ENCODE results near the gene PRRG4.
A peak's percentile ranks its signal among the peaks of the same experiment; 100 is the strongest.
"Not testable (repeated sequence)": the region's sequence is repeated elsewhere in the genome, so short reads cannot be mapped to it uniquely, and the experiment has no call there.

Gene PRRG4

DNA sequence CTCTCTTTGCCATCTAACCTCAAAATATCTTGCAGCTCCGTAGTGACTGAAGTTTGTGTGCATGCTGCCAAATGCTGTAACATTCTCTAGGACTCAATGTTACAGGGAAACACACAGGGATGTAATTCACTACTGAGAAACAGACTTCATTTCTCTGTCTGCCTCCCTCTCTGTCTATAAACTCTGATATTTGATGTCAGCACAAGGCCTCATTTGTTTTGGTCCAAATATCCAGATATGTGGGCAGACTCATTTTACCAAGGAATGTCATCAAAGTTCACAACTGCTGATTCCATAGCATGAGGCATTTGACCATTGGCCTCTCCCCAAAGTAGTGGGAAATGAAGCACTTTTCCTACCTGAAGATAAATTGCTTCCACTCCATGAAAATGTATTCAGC lies 2.5 kb upstream of the PRRG4 start:
- in situ Hi-C loops (cut with MboI; ENCODE audit: low pct_unique_long_range_greater_than_20kb, low sequenced_read_pairs), result no loop called here
- no peak for DNase-seq

DNA sequence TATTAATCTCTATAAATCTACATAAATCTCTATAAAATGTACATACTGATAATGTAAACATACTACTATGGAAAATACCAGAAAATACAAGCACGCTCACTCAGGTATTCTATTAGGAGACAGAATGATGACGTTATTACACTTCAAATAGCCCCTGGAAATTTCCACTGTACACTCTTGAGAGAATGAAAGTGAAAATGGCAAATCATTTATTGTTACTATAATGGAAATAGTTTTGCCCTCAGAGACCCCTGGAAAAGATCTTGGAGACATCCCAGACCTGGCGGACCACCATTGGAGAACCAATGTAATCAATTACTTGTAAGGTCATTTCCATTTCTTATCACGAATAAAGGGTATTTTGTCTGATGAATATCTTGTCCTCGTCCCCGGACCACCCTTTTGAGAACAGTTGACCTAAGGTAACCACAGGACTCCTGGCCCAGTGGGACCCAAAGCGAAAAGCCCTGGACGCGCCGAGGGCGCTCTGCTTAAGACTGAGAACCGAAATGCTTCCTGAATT lies 509 bp upstream of the PRRG4 start:
- in situ Hi-C loops (cut with MboI; ENCODE audit: low pct_unique_long_range_greater_than_20kb, low sequenced_read_pairs), result no loop called here

DNA sequence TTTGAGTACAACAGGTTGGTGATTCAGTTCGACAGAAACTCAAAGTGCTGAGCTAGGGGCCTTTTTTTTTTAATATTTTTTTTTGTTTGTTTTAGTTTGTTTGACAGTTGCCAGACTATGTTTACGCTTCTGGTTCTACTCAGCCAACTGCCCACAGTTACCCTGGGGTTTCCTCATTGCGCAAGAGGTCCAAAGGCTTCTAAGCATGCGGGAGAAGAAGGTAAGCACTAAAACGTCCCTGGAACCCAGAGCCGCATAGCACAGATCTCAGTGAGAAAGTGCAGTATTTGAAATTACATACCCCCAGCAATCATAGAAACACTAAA lies 649 bp downstream of the PRRG4 start:
- in situ Hi-C loops (cut with MboI; ENCODE audit: low pct_unique_long_range_greater_than_20kb, low sequenced_read_pairs), result no loop called here
- peak; percentile 73 for DNase-seq

More for the DNA sequence above, 509 bp upstream of the PRRG4 start:
- DNase-seq, result no peak

DNA sequence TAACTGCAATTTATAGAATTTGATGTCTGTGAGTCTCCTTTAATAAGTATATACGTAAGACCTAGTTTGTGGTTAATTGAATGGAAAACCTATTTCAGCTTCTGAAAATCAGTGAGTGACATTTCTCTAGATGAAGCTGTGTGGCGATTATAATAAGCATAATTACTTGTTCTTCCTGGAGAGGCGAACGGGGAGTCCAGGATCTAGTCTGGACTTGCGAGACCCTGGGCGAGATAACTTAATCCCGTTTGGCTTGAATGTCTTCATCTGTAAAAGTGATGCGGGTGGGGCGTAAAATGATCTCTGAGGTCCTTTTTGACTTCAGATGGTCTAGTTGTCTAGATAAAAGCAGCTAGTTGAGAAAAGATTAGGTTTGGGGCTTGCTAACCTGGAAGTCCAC lies 1.1 kb downstream of the PRRG4 start:
- in situ Hi-C loops (cut with MboI; ENCODE audit: low pct_unique_long_range_greater_than_20kb, low sequenced_read_pairs), result no loop called here
- no peak for DNase-seq

DNA sequence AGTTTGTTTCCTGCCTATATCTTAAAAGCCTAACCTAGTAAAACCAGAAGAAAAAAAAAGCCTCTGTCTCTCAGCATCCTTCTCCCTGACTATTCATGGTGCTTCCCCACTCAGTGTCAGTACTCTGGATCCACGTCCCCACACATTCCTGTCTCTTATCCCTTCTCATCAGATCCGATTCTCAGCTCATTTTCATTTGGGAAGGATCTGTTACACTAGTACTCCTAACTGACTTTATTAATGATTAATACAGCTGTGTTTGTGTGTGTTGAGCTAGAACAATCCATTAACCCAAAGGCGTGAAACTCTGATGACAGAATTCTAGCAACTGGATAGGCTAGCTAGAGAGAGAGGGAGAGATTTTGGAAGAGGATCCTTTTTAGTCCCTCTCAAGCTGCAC lies 1.5 kb downstream of the PRRG4 start:
- in situ Hi-C loops (cut with MboI; ENCODE audit: low pct_unique_long_range_greater_than_20kb, low sequenced_read_pairs), result no loop called here
- no peak for DNase-seq

DNA sequence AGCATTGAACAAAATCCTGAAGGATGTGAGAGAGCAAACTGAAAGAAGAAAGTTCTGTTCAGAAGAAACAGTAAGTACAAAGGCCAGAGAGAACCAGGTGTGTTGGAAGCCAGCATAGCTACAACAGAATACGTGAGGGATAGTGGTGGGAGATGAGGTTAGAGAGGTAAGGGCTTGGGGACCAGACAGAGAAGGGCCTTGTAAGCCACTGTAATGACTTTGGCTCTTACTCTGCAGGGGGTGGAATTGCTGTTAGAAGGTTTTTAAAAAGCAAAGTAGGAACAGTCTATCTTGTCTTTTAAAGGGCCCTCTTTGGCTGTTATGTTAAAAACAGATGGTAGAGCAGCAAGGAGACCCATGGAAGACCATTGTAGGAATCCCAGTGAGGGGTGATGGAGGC lies 4.2 kb downstream of the PRRG4 start:
- in situ Hi-C loops (cut with MboI; ENCODE audit: low pct_unique_long_range_greater_than_20kb, low sequenced_read_pairs), result no loop called here
- no peak for DNase-seq

DNA sequence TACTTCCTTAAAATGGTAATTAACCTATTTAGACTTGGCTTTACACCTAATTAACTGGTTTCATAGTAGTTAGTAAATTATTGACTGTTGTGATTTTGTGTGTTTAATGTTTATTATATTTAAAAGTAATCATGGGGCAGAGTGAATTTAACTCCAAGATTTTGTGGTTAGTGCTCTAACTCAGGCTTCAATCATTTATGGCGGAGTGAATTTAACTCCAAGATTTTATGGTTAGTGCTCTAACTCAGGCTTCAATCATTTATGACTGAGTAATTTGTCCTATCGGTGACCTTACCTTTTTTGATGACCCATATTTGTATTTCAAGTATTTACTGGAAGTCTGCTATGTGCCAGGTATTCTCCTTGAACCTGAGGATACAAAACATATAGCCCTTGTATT lies 7.2 kb downstream of the PRRG4 start:
- in situ Hi-C loops (cut with MboI; ENCODE audit: low pct_unique_long_range_greater_than_20kb, low sequenced_read_pairs), result no loop called here
- no peak for DNase-seq

DNA sequence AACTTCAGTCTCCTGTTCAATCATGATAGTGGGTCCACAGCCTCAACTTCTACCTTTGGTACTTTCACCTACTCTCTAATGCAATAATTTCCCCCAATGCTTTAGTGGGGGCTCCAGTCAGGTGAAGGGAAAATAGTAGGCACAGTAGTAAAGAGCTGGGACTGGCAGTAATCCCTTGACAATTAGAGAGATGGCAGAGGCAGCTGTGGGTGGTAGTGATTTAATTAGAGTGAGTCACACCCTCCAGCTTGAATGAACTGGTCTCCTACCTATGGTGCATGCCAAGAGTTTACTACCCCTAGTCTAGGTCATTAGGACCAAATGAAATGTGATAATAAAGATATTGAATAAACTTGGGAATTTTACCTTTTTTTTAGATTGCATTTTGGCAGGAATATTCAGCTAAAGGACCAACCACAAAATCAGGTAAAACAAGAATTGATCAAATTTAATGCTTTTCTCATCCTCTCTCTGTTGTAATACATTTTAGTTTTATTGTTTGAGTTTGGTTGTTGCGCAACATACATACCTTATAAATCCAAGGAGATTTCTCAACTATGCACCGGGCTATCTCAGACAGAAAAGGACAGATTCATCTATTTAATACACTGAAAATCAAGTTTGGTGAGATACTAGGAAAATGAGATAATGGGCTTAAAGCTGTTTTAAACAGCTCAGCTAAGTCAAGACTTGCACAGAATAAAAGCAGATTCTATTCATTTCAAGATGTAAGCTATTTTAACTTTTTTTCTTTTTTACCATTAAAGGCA lies 9.0 kb downstream of the PRRG4 start:
- DNase-seq, result peak; percentile 32
- in situ Hi-C loops (cut with MboI; ENCODE audit: low pct_unique_long_range_greater_than_20kb, low sequenced_read_pairs), result no loop called here

DNA sequence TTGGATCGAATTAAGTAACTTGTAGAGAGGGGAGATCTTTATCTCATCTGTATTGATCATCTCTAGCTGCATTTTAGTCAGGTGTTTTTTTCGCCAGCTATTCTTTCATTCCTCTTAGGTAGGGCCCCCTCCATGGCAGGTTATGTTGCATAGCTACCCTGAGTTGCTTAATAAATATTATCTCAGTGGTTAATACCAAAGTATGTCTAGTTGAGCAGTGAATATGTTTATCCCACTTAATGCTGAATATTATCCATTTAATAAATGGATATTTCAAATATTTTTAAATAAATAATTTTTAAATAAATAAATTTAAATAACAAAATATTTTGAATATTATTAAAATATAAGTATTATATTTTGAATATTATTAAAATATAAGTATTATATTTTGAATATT lies 9.6 kb downstream of the PRRG4 start:
- DNase-seq, result no peak
- in situ Hi-C loops (cut with MboI; ENCODE audit: low pct_unique_long_range_greater_than_20kb, low sequenced_read_pairs), result no loop called here

DNA sequence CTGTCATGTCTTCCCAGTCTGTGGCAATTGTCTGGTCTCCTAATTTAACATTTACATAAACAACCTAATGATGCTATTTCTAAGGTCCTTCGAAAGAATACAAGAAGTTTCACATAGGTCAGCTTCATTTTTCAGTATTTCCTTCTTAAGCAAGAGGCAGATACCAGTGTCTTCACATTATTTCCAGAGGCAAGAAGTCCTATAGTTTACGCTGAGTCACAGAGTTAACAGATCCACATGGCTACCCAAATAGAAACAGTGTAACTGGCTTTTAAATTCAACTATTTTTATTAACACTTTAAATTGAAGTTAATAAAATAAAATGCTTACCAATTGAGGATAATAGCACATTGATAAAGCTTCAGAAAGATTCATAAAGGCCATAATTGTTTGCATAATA lies 10.9 kb downstream of the PRRG4 start:
- DNase-seq, result no peak
- in situ Hi-C loops (cut with MboI; ENCODE audit: low pct_unique_long_range_greater_than_20kb, low sequenced_read_pairs), result no loop called here

DNA sequence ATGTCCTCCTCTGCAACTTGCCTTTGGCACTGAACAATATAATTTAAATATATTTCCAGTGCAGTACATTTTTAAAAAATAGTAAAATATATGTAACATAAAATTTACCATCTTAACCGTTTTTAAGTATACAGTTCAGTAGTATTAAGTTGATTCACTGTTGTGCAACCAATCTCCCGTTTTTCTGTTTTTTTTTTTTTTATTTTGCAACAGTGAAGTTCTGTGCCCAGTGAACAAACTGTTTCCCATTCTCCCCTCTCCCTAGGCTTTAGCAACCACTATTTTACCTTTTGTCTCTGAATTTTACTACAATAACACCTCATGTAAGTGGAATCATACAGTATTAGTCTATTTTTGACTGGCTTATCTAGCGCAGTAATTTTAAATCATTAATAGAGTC lies 13.8 kb downstream of the PRRG4 start:
- DNase-seq, result no peak
- in situ Hi-C loops (cut with MboI; ENCODE audit: low pct_unique_long_range_greater_than_20kb, low sequenced_read_pairs), result no loop called here

DNA sequence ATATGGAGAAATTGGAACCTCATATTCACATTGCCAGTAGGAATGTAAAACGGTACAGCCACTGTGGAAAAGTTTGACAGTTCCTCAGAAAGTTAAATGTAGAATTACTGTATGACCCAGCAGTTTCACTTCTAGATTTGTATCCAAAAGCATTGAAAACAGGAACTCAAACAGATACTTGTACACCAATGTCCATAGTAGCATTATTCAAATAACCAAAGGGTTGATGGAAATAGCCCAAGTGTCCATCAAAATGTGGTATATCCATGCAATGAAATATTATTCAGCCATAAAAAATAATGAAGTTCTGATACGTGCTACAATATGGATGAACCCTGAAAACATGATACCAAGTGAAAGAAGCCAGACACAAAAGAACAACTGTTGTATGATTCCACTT lies 17.8 kb downstream of the PRRG4 start:
- in situ Hi-C loops (cut with MboI; ENCODE audit: low pct_unique_long_range_greater_than_20kb, low sequenced_read_pairs), result no loop called here
- no peak for DNase-seq

DNA sequence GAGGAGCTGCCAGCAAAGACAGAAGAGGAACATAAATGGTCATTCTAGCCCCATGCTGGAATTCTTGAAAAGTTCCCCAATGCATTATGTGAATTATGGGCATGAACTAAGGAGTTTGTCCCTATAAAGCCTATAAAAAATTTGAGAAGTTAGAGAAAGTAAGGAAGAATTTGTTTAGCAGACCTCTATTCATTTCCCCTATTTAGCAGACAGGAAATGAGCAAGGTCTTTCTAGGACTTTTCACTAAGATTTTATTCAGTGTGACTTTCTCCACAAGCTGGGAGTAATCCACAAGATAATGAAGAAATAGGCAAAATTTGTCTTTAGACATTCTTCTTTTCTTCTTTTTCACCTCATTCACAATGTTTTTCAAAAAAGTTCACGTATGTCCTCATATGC lies 20.0 kb downstream of the PRRG4 start:
- in situ Hi-C loops (cut with MboI; ENCODE audit: low pct_unique_long_range_greater_than_20kb, low sequenced_read_pairs), result no loop called here
- DNase-seq, result no peak

DNA sequence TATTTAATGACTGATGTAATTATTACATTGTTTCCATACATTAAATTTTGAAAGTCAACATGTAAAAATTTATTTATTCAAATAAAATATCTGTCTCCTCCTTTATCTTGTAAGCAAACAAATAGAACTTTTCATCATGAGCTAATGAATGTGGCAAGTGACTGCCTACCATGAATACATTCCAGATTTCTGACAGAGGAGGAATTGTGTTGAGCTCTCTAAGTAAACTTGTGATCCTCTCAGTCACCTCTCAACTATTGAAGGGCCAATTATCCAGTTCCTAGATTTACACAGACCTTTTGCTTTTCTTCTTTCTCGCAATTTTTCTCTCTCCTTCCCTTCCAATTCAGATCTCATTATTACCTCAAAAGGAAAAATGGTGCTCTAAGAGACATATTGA lies 21.5 kb downstream of the PRRG4 start:
- in situ Hi-C loops (cut with MboI; ENCODE audit: low pct_unique_long_range_greater_than_20kb, low sequenced_read_pairs), result no loop called here
- DNase-seq, result no peak

DNA sequence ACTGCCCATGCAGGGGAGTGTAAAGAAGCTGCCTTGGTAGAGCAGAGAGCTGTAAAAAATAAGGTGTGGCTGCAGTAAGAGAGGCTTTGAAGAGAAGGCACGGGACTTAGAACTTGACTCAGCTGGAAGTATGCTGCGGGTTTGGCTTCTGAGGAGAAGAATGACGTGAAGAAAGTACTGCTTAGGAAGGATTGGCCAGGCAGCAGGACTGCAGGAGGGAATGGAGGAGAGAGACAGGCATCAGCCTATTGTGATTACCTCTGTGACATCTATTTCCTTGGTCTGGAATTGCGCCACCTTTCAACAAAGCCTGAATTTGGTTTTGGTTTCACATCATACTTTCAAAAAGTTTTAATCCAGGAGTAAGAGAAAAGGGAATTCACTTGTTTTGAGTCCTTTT lies 22.5 kb downstream of the PRRG4 start:
- no peak for DNase-seq
- in situ Hi-C loops (cut with MboI; ENCODE audit: low pct_unique_long_range_greater_than_20kb, low sequenced_read_pairs), result no loop called here

DNA sequence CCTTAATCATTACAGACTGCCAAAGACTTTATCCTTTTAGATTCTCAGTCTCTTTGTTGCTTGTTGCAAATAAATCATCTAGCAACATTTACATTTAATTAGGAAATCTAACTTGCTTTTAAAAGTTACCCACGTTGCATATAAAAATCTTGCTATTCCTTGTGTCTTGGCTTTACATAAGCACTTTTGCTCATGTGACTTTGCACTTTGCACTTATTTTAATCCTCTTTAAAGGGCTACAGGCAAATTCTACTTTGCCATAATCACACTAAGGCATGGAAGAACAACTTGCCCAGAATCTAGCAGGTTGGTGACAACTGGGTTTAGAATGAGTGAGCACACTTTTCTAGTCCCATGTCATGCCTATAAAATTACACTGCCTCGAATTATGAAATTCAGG lies 25.9 kb downstream of the PRRG4 start:
- in situ Hi-C loops (cut with MboI; ENCODE audit: low pct_unique_long_range_greater_than_20kb, low sequenced_read_pairs), result no loop called here
- no peak for DNase-seq

DNA sequence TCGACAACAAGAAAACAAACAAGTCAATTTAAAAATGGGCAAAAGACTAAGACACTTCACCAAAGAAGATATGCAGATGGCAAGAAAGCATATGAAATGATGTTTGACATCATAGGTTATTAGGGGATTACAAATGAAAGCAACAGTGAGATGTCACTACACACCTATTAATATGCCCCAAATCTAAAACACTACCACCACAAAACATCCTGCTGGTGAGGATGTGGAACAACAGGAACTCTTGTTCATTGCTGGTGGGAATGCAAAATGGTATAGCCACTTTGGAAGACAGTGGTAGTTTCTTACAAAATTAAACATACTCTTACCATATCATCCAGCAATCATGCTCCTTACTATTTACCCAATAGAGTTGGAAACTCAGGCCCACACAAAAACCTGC lies 29.0 kb downstream of the PRRG4 start:
- DNase-seq, result no peak
- in situ Hi-C loops (cut with MboI; ENCODE audit: low pct_unique_long_range_greater_than_20kb, low sequenced_read_pairs), result no loop called here

DNA sequence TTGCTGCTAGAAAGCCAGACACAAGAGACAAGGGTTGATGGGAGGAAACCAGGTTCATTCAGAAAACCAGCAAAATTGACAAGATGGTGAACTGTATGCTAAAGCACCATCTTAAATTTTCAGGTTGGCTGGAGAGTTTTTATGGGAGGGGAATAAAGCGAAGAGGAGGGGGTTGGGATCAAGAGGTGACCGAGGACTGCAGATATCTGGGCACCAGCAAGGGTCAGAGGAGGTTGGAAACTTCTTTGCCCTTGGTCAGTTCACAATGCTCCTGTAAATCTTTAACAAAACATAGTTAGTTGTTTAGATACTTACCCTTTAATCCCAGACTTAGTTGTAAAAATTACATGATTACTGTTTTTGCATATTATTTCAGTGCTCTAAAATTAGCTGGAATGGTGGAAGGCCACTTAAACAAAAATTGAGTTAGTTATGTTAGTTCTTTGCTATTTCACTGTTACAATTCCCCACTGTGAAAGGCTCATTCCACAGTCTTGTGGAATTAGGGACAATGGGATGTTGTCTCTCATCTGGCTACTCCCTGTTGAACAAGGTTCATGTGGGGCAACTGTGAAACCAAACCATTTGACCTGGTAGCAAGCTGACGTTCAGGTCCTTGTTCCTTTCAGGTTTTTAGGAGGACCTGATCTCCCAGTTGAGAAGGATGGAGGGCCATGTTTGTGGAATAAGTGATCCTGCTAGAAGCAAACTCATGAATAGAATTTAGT lies 32.3 kb downstream of the PRRG4 start:
- DNase-seq, result no peak
- in situ Hi-C loops (cut with MboI; ENCODE audit: low pct_unique_long_range_greater_than_20kb, low sequenced_read_pairs), result no loop called here

DNA sequence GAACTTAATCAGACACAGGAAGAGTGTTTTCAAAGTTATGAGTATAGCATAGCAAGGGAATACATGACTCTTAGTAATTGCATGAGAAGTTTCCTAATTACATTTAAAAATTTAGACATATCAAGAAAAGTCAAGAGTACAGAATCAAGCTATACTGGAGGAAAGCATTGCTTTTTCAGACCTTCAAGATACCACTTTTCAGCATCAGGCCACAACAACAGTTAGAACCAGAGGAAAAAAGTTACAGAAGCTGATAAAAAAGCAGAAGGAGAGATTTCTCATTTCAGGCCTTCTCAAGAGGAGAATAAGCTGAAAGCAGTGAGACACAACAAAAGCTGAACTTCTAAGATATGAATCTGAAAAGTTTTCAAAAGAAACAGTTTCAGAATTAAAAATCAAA lies 34.8 kb downstream of the PRRG4 start:
- no peak for DNase-seq
- in situ Hi-C loops (cut with MboI; ENCODE audit: low pct_unique_long_range_greater_than_20kb, low sequenced_read_pairs), result no loop called here

DNA sequence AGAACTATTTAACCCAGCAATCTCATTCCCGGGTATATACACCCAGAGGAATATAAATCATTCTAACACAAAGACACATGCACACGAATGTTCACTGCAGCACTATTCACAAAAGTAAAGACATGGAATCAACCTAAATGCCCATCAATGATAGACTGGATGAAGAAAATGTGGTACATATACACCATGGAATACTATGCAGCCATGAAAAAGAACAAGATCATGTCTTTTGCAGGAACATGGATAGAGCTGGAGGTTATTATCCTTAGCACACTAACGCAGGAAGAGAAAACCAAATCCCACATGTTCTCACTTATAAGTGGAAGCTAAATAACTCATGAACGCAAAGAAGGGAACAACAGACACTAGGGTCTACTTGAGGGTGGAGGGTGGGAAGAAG lies 39.0 kb downstream of the PRRG4 start:
- DNase-seq; in situ Hi-C loops (cut with MboI; ENCODE audit: low pct_unique_long_range_greater_than_20kb, low sequenced_read_pairs): not testable (repeated sequence)

DNA sequence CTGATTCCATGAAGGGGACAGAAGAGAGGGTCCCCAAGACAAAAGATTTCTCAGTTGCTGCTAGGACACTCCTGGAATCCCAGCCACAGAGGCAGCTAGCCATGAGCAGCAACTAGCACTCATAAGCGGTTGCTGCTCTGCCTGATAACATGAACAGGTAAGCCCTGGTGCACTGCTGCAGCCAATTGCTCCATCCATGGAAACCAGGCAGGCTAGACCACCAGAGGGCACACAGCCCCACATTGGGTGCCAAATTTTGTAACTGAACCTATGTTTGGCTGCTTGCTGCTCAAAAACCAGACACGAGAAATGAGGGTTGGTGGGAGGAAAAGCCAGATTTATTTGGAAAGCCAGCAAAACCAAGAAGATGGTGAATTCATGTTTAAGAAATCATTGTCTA lies 40.9 kb downstream of the PRRG4 start:
- in situ Hi-C loops (cut with MboI; ENCODE audit: low pct_unique_long_range_greater_than_20kb, low sequenced_read_pairs), result no loop called here
- peak; percentile 51 for DNase-seq
